Ramos (cell line): ENCODE data around the gene HOXB8.

Experiments
- in situ Hi-C: fragments of 300-500 bp; cut with MboI; formaldehyde crosslinking; loops from one replicate; pipeline ENCODE4 v1.14.3; 2022; ENCODE audit warnings: low sequenced_read_pairs; ENCODE audit not compliant: unreplicated experiment

HOXB8 gene

DNA sequence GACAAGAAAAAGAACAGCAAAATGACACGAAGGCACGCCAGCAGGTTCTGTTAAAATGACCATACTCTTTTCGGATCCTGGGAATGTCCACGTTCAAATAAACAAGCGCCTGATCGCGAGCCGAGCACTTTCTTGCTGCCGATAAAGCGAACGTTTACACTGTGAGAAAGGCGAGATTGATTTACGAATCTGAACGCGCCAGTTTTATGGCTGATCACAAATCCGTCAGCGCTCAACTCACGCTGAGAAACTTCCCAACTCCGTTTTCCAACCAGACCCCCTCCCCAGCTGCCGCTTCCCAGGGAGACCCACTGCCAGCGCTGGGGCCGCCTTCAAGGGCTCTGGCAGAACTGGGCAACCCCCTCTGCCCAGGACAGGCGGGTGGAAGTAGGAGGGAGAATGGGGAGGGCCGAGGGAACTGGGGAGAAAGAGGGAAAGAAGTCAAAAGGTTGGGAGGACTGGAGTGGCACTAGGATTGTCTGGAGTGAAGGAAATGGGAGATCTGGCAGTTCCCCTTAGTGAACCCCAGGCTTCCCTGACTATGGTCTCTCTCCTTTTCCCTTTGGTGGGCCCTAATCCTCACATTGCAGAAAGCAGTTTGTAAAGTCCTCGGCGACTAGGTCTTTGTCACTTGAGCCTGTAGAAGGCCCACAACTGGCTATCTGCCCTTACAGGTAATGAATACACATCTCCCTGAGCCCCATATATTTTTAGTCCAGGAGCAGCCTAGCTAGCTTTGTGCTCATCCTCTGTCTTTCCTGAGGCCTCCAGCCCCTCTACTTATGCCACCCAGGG is 43.9 kb downstream of the HOXB8 start:
- in situ Hi-C loops, result no loop called here

DNA sequence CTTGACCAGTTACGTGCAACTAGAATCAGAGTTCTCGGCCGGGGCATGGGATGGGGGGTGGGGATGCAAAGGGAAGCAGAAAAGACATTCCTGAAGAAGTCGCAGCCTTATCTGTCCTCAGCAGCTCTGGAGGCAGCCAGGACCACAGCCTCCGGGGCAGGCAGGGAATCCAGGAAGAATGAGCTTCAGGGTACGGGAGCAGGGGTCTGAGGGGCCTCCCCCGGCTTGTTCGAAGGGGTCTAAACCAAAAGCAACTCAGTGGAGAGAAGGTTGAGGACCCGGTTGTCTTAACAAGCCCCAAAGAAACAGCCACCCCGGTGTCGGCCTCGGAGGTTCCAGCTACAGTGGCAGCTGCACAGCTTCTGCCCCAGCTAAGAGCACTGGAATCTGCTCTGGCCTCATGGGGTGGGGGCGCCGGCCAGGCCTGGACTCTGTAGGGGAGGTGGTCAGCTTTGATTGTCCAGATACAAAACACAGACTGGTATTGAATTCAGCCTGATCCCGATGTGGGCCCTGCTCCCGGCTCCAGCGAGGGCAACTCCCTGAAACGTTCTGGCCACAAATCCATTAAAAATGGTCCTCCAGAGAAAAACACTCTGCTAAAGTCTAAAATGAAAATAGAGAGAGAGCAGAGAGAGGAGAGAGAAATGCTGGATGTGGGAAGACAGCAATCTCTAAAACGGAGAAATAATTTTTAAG is 44.6 kb downstream of the HOXB8 start:
- in situ Hi-C loops, result no loop called here

DNA sequence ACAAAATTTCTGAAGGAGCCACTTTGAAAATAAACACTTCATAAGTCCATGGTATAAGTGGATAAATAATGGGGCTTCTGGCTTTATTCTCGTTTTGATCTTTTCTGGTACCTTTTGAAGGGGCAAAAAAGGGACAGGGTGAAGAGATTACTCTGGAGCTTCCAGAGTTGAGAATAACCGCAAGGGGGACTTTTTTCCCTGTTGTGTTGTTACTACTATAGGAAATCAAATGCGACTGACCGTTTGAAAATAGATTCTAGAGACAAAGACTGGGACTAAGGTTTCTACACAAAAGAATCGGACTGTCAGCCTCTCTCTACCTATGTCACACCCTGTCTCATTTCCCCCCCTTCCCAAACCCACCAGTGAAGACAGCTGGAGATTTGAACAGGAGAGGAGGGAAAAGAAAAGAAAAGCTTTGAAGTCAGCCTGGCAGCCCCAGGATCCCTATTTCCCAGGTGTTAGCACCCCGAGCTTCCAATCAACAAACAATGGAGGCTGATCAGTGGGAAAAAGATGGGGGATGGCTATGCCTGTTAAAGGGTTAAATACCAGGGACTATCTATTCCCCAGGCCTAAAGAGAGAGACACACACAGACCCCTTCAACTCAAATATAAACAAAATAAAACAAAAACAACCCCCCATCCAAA is 45.3 kb downstream of the HOXB8 start:
- in situ Hi-C loops, result no loop called here

DNA sequence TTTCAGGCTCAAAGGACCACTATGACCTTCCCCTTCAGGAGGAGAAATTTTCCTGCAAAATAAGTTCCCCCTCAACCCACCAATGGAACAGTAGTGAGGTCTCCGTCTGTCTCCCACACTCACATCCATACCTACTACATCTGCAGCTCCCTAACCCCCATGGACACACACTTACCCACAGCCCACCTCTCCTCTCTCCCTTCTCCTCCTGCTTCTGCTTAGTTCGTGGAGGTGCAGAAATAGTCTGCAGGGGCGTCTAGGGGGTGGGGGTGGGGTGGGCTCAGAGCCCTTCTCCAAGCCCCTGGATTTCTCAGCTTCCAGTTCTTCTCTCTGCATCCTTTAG is 45.9 kb downstream of the HOXB8 start:
- in situ Hi-C loops, result no loop called here

DNA sequence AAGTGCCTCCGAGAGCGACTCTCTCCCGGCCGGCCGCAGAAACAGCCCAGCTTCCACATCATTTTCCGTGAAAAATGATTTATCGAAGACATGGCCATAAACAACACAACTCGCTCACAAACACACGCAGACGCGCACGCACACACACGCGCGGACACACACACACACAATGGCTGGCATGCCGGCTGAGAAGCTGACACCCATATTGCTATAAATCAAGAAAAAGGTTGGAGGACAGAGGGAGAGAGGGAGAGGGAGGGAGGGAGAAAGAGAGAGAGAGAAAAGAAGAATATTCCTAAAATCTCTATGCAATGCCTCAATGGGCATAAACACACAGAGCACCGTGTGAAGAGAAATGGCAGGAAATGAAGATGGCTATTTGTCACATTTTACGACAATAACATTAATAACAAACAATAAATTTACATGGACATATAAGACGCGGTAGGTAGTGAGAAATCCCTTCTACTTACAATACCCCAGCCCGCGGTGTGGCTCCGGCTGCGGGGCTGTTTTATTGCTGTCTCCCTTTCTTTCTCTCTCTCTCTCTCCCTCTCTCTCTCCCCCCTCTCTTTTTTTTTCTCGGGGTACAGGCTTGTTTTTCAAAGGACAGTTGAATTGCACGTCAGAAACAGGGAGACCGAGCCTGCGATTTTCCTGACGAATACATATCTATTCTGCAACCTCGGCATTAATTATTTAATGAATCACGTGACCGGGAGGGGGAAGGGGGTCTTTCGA is 46.4 kb downstream of the HOXB8 start:
- in situ Hi-C loops, result no loop called here

DNA sequence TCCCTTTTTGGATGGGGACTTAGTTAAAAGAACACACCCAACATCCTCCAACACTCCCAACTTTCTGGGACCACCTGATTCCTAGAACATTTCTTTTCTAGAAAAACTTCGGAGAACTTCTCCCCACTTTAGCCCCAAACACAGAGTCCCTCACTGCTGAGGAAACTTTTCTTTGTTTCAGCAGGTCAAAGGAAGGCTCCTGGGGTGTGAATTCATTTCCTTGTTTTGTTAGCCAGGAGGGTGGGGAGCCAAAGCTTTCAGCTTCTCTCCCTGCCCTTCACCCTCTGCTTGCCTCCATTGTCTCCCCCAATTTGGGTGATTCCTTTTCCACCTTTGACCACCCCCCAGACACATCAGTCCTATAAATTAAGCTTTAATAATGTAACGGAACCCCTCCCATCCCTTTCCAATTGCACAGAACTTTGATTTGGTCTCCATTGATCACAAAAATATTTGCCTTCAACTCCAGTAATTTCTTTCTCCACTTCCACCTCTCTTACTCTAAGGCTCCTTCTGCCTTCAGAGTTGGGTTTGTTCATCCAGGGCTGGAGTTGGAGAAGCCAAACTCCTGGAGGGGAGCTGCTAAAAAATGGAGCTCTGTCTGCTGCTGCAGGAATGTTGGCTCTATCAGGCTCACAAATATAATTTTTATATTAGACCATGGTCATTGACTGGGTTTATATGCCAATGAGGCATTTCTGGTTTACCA is 47.3 kb downstream of the HOXB8 start:
- in situ Hi-C loops, result no loop called here

DNA sequence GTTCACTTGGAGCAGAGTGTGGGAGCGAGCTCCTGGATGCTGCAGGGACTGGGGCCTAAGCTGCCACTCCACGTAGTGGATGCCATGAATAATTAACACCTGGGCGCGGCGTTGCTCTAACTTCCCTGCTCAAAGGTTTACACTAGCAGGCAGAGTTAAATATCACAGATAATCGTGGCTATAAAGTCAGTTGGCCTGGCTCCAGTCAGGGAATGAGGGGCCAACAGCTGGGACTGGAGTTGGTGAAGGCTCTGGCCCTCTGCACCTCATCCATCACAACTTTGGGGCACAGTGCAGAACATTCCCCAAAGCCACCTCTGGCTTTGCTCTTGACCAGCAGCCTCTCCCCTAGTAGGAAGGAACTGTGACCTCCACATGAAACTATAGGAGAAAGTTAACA is 47.9 kb downstream of the HOXB8 start:
- in situ Hi-C loops, result no loop called here

DNA sequence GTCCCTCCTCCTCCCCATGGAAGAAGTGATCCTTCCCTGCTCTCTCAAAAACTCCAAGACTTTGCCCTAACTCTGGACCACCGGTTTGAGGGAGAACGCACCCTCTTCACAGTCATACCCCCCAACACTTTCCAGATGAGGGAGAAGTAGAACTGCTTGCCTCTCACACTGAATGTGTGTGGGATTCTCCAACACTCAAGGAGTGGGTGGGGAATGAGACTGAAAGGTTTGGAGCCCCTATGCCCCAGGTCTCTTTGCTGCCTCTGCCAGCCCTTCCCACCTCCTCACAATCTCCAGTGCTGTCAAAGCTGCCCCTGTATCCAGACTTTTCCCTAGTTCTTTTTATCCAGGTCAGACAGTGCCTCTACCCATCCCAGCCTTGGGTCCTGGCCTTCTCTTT is 48.4 kb downstream of the HOXB8 start:
- in situ Hi-C loops, result no loop called here

DNA sequence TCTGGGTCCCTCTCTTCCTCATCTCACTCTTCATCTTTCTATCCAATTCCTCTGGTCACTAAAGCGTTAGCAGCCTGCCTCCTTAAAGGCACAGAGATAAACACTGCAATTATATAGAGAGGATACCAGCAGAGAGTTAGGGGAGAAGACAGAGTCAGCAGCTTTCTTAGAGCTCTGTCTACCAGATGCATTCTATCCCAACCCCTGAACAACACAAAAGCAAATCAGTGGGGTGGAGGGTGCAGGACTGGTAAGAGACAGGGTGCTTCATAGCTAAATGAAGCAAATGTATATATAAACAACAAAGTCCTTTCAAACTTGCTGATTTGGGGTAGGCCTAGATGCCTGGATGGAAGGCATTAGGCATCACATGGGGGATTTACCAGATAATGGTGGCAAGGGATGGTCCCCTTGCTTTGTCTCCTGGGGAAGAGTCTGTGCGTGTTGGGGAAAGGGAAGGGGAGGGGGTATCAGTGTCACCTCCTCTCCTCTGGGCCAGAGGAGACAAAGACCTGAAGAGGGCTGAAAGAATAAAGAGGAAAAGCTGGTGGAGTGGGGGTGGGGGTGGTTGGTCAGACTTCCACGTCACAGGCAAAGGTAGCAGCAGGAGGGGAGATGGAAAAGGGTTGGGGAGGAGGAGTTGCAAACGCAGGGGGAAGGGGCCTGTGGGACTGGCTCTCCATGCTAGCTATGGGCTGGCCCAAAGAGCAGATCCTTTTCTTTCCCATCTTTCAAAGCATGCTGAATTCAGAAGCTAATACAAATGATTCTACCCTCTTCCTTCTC is 49.0 kb downstream of the HOXB8 start:
- in situ Hi-C loops, result no loop called here

DNA sequence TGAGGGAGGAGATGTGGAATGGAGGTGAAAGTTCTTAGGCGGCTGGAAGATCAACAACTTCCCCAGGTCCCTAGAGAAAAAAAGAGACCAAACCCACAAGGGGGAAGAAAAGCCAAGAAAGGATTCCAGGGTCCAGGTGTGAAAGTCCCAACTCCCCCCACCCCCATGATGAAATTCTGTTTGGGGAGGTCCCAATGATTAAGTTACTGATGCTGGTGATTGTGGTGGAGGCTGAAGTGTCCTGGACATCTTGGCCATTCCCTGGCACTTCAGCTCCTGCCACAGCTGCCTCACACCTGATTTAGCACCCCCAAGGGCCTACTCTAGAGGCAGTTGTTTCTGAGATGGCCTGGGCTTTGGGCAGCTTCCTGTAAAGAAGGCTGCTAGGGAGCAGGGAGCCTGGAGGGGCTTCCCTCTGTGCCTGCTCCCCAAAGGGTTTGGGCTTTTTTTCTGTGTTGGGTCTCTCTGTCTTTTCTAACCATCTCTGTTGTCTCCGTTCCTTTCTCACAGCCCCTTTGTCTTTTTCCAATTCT is 50.0 kb downstream of the HOXB8 start:
- in situ Hi-C loops, result no loop called here

DNA sequence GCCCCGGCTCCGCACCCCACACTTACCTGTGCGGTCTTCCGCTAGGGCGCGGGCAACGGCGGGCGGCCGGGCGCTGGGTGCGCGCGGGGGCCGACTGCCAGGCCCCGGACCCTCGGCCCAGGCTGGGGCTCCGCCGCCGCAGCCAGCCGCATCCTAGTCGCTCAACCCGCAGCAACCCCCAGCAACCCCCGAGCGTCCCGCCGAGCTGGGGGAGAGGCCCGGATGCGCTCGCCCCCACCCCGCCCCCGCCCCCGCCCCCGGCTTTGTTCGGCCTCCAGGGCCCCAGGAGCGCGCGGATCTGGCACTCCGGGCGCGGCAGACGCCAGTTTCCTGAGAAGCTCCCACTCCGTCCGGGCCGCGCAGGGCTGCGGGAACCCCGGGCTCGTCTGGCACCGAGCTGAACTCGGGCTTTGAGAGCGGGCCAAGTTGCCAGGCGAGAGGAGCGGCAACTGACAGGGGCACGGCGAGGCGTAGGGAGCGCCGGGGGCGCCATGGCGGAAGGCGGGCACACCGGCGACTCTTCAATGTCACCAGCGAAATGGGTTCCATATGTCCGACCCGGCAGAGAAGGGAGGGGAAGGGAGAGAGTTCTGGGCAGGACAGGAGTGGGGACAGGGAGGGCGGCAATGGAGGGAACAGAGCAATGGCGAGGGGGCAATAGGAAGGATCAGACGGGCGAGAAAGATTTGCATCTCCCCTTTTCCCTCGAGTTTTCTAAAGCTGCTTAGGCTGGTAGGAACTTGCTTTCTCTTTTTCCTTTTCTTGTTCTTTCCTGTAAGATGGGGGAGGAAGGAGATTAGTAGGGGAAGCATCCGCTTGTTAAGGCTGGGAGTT is 50.7 kb downstream of the HOXB8 start:
- in situ Hi-C loops, result no loop called here

DNA sequence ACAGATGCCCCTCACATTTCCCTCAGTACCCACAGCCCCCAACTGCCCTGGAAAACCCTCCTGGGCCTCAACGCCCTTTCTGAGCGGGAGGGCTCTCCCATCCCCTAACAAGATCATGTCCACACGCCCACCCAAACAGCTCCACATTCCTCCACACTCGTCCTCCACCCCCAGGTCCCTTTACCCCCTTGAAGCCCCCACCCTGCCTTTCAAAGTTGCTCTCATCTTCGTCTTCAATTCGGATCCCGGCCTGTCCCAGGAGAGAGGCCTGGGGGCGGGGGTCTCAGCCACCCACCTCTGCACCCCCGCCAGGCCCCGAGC is 51.3 kb downstream of the HOXB8 start:
- in situ Hi-C loops, result no loop called here

DNA sequence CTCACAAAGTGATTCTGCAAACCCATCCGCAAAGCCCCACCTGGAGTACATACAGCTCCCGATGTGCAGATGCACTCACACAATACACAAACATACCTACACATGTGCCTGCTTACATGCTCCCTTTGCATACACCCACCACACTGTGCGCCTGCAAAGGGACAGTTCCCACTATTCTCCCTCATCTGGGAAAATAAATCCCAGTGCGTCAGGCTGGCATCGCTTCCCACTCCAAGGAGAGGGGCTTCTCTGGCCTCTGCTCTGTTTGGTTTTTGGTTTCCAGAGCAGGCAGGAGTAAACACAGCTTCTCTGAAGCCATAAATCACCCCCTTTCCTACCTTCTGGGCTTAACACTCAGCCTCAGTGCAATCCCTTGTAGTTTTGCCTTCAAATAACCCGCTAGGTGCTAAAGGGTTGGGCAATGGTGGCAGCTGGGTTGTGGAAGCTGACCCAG is 51.7 kb downstream of the HOXB8 start:
- in situ Hi-C loops, result no loop called here

DNA sequence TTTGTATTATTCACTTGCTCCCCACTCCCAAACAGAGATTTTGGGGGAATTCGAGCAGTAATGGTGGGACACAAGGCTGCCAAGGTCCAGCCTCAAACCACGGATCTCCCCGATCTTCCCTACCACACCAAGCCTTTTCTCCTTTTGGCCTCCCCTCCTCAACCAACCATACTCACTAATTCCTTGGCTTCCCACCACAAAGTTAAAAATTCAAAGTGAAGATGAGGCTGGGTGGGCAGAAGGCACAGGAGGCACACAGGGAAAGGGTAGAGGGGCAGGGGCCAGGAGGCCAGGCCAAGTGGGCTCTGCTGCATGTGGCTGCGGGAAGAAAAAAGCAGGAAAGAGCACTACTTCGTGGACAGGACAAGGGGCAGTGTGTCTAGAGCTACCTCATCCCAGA is 52.2 kb downstream of the HOXB8 start:
- in situ Hi-C loops, result no loop called here
